MM.1S (cell line): Measurements from ENCODE around the gene NPTX1.

Source experiments
- DNase-seq: peaks from one replicate; pipeline ENCODE4 v3.0.0-alpha.2; 2015
- H2AFZ ChIP-seq: fragments of 300-600 bp; sonication (generic); 2 replicates; pipeline ENCODE4 v1.6.0; 2016; ENCODE audit warnings: antibody characterized with exemption, low read length
- H3F3A ChIP-seq: fragments of 300-600 bp; sonication (generic); 2 replicates; pipeline ENCODE4 v1.6.1; 2016; ENCODE audit warnings: mild to moderate bottlenecking, antibody characterized with exemption, low read length, moderate library complexity, mixed read lengths; ENCODE audit not compliant: insufficient read depth
- H3K27ac ChIP-seq: fragments of 300-600 bp; sonication (generic); 2 replicates; pipeline ENCODE4 v1.5.1; 2016; ENCODE audit warnings: mild to moderate bottlenecking, low read length
- H3K27me3 ChIP-seq: fragments of 300-600 bp; sonication (generic); replicated peaks from 2 replicates; pipeline ENCODE4 v1.6.0; 2016; ENCODE audit warnings: low read length; ENCODE audit not compliant: insufficient read depth
- H3K36me3 ChIP-seq: fragments of 300-600 bp; sonication (generic); replicated peaks from 2 replicates; pipeline ENCODE4 v1.6.1; 2016; ENCODE audit warnings: mild to moderate bottlenecking, low read length, mixed read lengths; ENCODE audit not compliant: insufficient read depth
- H3K4me1 ChIP-seq: fragments of 300-600 bp; sonication (generic); 2 replicates; pipeline ENCODE4 v1.6.1; 2016; ENCODE audit warnings: low read length, mixed read lengths
- H3K4me2 ChIP-seq: fragments of 300-600 bp; sonication (generic); 2 replicates; pipeline ENCODE4 v1.6.0; 2016; ENCODE audit warnings: low read depth, low read length
- H3K4me3 ChIP-seq: fragments of 300-600 bp; sonication (generic); 2 replicates; pipeline ENCODE4 v1.5.1; 2016; ENCODE audit warnings: low read length, mixed read lengths
- H3K79me2 ChIP-seq: fragments of 300-600 bp; sonication (generic); 2 replicates; pipeline ENCODE4 v1.6.1; 2016; ENCODE audit warnings: mixed run types, low read length, mixed read lengths
- H3K9ac ChIP-seq: fragments of 300-600 bp; sonication (generic); 2 replicates; pipeline ENCODE4 v1.6.1; 2016; ENCODE audit warnings: low read length, mixed read lengths
- H3K9me2 ChIP-seq: fragments of 300-600 bp; sonication (generic); replicated peaks from 2 replicates; pipeline ENCODE4 v1.6.1; 2016; ENCODE audit warnings: mild to moderate bottlenecking, low read length, mixed read lengths; ENCODE audit not compliant: insufficient read depth
- H3K9me3 ChIP-seq: fragments of 300-600 bp; sonication (generic); replicated peaks from 2 replicates; pipeline ENCODE4 v1.6.1; 2016; ENCODE audit warnings: mild to moderate bottlenecking, low read length, mixed read lengths; ENCODE audit not compliant: insufficient read depth
- H4K20me1 ChIP-seq: fragments of 300-600 bp; sonication (generic); 2 replicates; pipeline ENCODE4 v1.6.1; 2016; ENCODE audit warnings: mild to moderate bottlenecking, low read length, moderate library complexity, mixed read lengths; ENCODE audit not compliant: insufficient read depth
- CTCF ChIP-seq: fragments of 300-600 bp; sonication (generic); IDR thresholded peaks from 2 replicates; pipeline ENCODE4 v1.5.1; 2016; ENCODE audit warnings: antibody characterized with exemption, low read length, mixed read lengths
- EZH2 ChIP-seq: fragments of 300-600 bp; sonication (generic); optimal IDR thresholded peaks from 2 replicates; pipeline ENCODE3; 2017; ENCODE audit warnings: low read depth, mild to moderate bottlenecking, antibody characterized with exemption, low read length, mixed read lengths
- EZH2phosphoT487 ChIP-seq: fragments of 300-600 bp; sonication (generic); IDR thresholded peaks from 2 replicates; pipeline ENCODE4 v1.6.1; 2018; ENCODE audit warnings: antibody characterized with exemption, low read length

The NPTX1 gene

DNA sequence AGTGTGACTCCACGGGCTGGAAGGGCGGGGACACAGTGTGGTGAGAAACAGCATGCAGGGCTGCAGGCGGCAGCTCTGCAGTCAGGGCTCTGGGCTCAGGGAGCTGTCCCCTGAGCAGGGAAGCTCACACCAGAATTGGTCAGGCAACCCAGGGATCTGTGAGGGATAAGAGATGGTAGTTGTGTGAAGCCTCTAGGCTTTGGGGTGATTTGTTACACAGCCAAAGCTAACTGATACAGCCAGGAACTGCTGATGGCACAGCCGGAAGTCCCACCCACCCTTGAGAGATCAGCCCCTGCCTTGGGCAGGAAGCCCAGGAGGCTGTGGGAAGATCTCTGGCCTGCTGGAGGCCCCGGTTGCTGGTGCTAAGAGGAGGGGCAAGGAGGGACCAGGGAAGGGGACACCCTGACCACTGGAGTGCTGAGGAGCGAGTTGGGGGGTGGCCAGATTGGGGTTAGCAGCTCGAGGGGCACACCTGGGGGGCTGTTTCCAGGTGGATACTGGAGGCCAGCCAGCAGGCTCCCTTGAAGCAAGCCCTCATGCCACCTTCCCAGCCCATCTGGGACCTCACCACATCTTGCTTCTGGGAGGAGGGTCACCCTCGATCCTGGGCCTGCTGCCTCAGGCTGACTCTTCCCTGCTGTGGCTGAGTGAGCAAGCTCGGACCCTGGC lies 25.2 kb downstream of the NPTX1 start:
- no peak for DNase-seq
- Histone ChIP-seq H3K27me3 (peaks cover 74% of the 10 kb centered on the region), H3F3A (peaks cover 9% of the 10 kb centered on the region; the same call in 1 of the 2 replicates), H3K4me3 (no peak overlapping the region), H3K36me3 (no peaks in the 10 kb centered on the region), H3K9ac (no peak overlapping the region), H3K9me3 (no peaks in the 10 kb centered on the region), H3K79me2 (no peaks in the 10 kb centered on the region), H3K4me1 (peaks cover 5% of the 10 kb centered on the region; the same call in 1 of the 2 replicates), H3K9me2 (no peaks in the 10 kb centered on the region), H4K20me1 (no peaks in the 10 kb centered on the region), H3K27ac (no peak overlapping the region), H3K4me2 (no peak overlapping the region), H2AFZ (no peak overlapping the region)
- TF ChIP-seq EZH2 = no peak
- no peak for TF ChIP-seq CTCF
- TF ChIP-seq EZH2phosphoT487 = no peak

GRCh38 chr17:80449930-80450576 lies 26.4 kb downstream of the NPTX1 start:
- no peak overlapping the region for H3K4me2 ChIP-seq
- no peak overlapping the region for H3K4me3 ChIP-seq
- H3K27me3 ChIP-seq = peaks cover 79% of the 10 kb centered on the region
- no peaks in the 10 kb centered on the region for H4K20me1 ChIP-seq
- no peaks in the 10 kb centered on the region for H3K9me2 ChIP-seq
- H3K9me3 ChIP-seq = no peaks in the 10 kb centered on the region
- no peaks in the 10 kb centered on the region for H3K79me2 ChIP-seq
- H3K9ac ChIP-seq = no peak overlapping the region
- TF ChIP-seq EZH2 = no peak
- TF ChIP-seq CTCF = no peak
- TF ChIP-seq EZH2phosphoT487 = no peak
- no peak for DNase-seq
- H3F3A ChIP-seq = peaks cover under 1% of the 10 kb centered on the region; the same call in 1 of the 2 replicates
- H3K4me1 ChIP-seq = peaks cover 5% of the 10 kb centered on the region; the same call in 1 of the 2 replicates
- no peaks in the 10 kb centered on the region for H3K36me3 ChIP-seq
- H3K27ac ChIP-seq = no peak overlapping the region
- H2AFZ ChIP-seq = no peak overlapping the region

DNA sequence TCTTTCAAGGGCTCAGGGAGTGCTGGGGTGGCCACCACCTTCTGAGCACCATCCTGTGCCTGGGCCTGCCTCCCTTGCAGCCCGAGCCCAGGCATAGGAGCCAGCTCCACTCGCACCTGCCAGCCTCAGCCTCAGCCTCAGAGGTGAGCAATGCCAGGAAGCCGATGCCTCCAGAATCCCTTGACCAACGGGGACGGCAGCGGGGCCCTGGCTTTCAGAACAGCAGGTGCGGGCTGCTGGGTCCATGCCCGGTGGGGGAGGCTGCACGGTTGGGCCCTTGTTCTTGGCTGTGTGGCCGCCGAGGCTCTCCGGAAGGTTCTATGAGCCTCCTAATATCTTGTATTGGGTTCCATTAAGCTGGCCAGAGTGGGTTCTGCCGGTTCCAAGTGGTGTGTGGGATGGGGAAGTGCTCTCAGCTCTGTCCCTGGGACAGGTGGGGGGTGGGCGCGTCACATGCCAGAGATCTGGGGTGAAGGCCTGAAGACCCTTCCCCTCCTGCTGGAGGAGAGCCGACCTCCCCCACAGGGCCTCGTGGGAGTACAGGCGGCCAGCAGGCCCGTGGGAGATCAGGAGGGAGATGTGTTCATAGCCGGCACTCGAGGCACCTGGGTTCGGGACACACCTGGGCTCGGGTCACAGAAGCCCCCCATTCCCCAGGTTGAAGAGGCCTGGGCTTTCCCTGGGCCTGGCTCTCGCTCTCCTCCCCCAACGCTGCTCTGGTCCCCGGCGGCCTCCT lies 27.0 kb downstream of the NPTX1 start:
- Histone ChIP-seq H3K27ac (no peak overlapping the region), H3K4me2 (no peak overlapping the region), H3K9me2 (no peaks in the 10 kb centered on the region), H3K4me3 (no peak overlapping the region), H3K9ac (no peak overlapping the region), H3K79me2 (no peaks in the 10 kb centered on the region), H3F3A (no peaks in the 10 kb centered on the region), H3K4me1 (peaks cover 5% of the 10 kb centered on the region; the same call in 1 of the 2 replicates), H3K9me3 (no peaks in the 10 kb centered on the region), H3K36me3 (no peaks in the 10 kb centered on the region), H2AFZ (no peak overlapping the region), H3K27me3 (peaks cover 84% of the 10 kb centered on the region), H4K20me1 (no peaks in the 10 kb centered on the region)
- TF ChIP-seq EZH2phosphoT487 = no peak
- TF ChIP-seq EZH2 = no peak
- no peak for TF ChIP-seq CTCF
- DNase-seq = no peak
